Measurements from ENCODE around the gene ROBO1.

DNA sequence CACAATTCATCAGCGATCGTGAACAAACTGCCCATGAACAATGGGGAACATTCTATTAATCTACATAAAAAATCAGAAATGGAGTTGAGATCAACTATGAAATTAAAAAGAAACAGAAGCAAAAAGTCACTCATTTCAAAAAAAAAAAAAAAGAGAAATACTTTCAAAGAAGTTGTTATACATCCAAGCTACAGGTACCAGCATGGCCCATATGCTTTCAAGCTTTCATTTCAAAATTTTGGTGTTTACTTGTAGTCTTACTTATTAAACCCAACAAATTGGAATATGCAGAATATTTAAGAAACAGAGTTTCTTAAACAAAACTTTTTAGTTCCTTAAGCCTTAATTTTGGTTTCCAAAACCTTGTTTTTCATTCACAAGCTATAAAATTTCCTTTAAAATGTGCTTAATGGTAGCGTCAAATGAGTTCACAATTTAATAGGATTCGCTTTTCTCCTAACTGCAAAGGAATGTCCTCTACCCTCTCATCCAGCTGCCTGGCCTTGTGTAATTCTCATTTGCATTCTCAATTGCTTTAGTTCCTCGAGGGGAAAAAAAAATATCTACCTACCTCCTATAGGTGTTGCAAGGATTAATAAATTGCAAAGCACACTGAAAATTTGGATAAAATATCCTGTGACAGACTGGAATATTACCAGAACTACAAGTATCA is 565.2 kb downstream of the ROBO1 start:
- TF ChIP-seq, protein P1, sequence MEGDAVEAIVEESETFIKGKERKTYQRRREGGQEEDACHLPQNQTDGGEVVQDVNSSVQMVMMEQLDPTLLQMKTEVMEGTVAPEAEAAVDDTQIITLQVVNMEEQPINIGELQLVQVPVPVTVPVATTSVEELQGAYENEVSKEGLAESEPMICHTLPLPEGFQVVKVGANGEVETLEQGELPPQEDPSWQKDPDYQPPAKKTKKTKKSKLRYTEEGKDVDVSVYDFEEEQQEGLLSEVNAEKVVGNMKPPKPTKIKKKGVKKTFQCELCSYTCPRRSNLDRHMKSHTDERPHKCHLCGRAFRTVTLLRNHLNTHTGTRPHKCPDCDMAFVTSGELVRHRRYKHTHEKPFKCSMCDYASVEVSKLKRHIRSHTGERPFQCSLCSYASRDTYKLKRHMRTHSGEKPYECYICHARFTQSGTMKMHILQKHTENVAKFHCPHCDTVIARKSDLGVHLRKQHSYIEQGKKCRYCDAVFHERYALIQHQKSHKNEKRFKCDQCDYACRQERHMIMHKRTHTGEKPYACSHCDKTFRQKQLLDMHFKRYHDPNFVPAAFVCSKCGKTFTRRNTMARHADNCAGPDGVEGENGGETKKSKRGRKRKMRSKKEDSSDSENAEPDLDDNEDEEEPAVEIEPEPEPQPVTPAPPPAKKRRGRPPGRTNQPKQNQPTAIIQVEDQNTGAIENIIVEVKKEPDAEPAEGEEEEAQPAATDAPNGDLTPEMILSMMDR (IDR thresholded peaks at IDR 0.05), result no peak
- no peak for TF ChIP-seq POLR2A (IDR thresholded peaks at IDR 0.05)
